Ammon's horn (tissue), 1 donor: Measurements from ENCODE around the gene GALNT10.

Experiments used
- DNase-seq: peaks from one replicate; pipeline ENCODE4 v3.0.0-alpha.2; 2016; ENCODE audit warnings: low spot score

Gene GALNT10

DNA sequence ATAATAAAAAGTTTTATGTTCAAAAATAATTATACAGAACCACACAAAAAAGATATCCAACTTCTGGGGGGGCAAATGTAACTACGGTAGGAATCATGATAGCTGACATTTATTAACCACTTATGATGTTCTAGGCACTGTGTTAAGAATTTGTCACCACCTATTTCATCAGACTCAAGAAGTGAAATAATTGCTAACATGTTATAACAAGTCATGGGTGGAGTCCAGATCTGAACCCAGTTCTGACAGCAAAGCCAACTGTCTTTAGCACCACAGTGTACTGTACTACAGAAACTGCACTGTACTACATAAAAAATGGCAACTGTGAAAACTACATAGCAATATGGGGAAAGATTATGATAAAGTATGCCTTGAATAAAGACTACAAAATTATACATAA is 252.3 kb downstream of the GALNT10 start:
- DNase-seq, result no peak

GRCh38 chr5:154444556-154445421 is 254.3 kb downstream of the GALNT10 start:
- no peak for DNase-seq

GRCh38 chr5:154445422-154446194 is 255.1 kb downstream of the GALNT10 start, which contains the start of gene SAP30L:
Gene SAP30L (plus strand): TSS chr5:154445997. CDS start chr5:154446605, 608 bp downstream.
- DNase-seq, result peak; percentile 95

DNA sequence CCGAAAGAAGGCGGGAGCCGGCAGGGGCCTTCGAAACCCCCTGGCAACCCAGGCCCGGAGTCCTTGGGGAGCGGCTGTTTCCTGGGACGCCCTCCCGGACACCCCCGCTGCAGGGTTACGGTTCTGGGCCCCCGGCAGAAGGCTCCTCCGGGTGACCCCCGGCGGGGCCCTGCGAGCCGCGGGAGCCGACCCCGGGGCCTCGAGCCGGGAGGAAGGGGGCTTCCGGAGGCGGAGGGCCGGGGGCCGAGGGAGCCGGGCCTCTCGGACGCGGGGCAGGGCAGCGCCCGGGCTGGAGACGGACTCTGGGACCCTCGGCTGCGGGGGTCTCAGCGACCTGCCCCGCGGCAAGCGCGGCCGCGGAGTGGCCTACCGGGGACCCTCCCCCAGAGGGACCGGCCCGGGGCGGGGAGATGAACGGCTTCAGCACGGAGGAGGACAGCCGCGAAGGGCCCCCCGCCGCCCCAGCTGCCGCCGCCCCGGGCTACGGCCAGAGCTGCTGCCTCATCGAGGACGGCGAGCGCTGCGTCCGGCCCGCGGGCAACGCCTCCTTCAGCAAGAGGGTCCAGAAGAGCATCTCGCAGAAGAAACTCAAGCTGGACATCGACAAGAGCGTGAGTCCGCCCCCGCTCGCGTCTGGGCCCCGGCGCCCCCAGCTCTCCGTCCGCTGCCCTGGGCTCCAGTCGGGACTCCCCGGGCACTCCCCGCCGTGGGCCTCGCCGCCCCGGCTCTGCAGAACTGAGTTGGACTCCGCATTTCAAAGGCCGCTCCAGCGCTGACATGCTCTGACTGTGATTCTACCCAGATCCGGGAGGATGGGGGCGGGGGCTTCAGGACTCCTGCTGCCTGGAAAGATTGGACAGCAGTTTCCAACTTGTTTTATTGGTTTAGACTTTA is 255.9 kb downstream of the GALNT10 start:
- DNase-seq, result peak; percentile 46

- DNase-seq, result no peak
Observed at GRCh38 chr5:154447089-154447725, 256.7 kb downstream of the GALNT10 start.

GRCh38 chr5:154449786-154450185 is 259.3 kb downstream of the GALNT10 start:
- no peak for DNase-seq

DNA sequence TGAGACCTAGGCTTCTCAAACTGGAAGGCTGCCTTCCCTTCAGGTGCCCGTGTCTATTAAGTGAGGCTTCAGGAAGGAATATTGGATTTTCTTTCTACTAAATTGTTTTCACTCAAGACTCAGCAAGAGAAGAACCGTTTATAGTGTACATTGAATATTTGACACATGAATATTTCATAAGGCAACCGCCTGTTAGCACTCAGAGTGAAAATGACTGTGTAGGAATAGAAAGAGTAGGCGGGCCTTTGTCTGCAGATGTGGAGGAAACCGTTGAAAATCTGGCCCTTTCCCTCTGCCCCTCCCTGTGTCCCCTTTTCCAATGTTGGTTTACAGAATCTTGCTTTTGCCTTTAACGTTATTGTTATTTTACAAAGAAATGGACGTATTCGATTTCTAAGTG is 261.4 kb downstream of the GALNT10 start:
- DNase-seq, result no peak

DNA sequence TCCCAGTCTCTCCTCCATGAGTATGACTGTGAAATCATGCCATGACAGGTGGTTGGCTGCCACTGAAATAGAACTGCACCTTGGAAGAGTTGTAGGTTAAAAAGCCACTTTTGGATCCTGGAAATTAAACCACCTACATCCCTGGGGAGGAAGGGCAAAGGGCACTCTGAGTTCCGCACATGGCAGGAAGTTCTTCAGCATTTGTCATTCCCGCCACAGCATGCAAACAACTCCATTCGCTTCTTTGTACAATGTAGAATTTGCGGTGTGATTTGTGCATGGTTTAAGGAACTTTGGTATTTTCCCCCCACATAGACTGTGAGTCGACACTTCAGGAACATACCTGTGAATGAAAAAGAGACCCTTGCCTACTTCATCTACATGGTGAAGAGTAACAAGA is 265.1 kb downstream of the GALNT10 start:
- no peak for DNase-seq

- DNase-seq, result no peak
Observed at GRCh38 chr5:154456540-154456939, 266.0 kb downstream of the GALNT10 start.

- DNase-seq, result no peak
Observed at GRCh38 chr5:154459015-154459414, 268.5 kb downstream of the GALNT10 start.

GRCh38 chr5:154460172-154460571 is 269.6 kb downstream of the GALNT10 start:
- DNase-seq, result no peak

DNA sequence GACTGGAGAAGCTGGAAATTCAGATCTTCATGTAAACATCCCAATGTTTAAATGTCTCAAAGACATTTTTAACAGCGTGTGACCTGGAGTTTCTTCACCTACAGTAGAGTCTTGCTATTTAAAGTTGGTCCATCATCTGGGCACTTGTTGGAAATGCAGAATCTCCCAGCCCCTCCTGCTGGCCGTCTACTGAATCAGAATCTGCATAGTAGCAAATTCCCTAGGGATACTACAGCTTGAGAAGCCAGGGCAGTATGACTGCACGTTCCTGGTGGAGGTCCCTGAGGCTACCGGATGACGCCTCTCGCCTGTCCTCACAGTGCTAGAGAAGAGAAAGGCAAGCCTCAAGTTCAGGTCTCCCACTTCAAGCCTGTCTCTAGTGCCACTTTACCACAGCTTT is 271.0 kb downstream of the GALNT10 start:
- no peak for DNase-seq

- no peak for DNase-seq
Observed at GRCh38 chr5:154464438-154464837, 273.9 kb downstream of the GALNT10 start.

- DNase-seq, result no peak
Observed at GRCh38 chr5:154465169-154465568, 274.6 kb downstream of the GALNT10 start.

GRCh38 chr5:154466147-154466546 is 275.6 kb downstream of the GALNT10 start:
- DNase-seq, result no peak

GRCh38 chr5:154466671-154467070 is 276.1 kb downstream of the GALNT10 start:
- no peak for DNase-seq

GRCh38 chr5:154467655-154468354 is 277.3 kb downstream of the GALNT10 start:
- DNase-seq, result peak; percentile 80

DNA sequence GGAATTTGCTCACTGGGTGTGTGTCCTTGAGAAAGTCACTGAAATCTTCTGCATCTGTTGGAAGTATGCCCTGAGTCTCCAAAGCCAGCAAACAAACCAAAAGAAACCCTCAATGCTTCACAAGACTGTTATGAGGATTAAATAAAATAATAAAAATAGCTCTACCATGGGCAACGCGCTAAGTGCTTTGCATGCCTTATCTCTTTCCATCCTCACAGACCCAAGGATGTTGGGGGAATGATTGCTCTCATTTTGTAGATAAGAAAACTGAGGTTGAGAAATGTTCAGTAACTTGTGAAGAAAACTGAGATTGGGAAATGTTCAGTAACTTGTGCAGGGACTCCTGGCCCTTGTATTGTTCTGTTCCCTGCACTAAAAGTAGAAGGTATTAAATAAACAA is 279.6 kb downstream of the GALNT10 start:
- DNase-seq, result no peak
